GM21619 (cell line): ENCODE measurements around the gene ALDH1L2.
"Not testable (repeated sequence)": the region's sequence is repeated elsewhere in the genome, so short reads cannot be mapped to it uniquely, and the experiment has no call there.

Experiments used
- ATAC-seq: cut with Tn5 transposase; IDR thresholded peaks from one replicate; pipeline ENCODE4 v1.9.1; 2021; ENCODE audit not compliant: unreplicated experiment

The ALDH1L2 gene

DNA sequence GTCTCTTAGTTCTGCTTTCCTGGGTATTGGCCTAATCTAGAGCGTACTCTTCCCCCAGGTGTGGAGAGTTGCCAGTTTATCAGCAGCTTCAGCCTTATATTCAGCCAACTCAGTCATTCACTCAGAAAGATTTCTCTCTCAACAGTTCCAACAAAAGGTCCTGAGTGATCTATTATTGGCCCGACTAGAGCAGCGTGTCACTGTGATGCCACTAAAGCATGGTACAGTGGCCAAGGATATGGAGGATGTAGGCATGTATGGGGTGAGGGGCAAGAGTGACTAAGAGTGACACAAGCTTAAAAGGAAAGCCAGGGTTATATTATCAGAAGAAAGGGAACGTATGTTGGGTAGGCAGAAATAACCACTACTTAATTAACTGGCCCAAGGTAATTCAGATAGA lies 93.3 kb downstream of the ALDH1L2 start:
- no peak for ATAC-seq

DNA sequence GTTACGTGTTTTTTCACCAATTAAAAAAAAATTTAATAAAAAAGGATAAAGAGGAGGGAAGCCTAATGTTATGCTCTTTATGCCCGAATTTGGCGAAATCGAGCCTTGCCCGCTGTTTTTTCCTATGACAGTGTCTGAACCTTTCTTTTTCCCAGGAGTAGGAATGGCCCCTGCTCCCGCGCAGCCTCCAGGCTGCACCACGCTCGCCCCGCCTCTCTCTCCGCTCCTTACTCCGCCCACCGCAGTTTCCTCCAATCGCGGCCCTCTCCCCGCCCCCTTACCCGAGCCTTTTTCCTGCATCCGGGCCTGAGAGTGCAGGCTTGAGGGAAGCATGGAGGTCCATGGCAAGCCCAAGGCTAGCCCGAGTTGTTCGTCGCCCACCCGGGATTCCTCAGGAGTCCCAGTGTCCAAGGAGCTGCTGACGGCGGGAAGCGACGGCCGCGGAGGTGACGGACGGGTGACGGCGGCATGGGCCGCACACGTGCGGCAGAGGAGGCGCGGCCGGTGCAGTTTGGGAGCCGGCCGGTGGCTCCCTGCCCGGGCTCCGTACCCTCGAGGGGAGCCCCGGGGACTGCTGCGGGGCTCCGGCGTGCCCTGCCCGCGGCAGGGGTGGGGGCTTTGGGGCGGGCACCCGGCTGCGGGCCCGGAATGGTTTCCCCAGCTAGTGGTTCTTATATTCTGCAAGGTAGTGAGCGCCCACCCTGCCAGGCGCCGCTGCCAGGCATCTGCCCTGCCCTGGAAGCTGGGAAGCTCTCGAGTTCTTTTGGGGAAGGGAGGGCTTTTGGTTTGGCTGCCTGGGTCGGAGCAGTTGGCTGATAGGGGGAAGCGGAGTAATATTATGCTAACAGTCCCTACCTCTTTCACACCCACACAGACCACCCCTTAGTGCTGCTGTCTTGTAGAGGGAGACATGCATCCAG lies 98.0 kb downstream of the ALDH1L2 start, which contains the start of gene NOPCHAP1:
NOPCHAP1 (plus strand) TSS at position 295 of the 920 bp plus-strand sequence; CDS start at position 332, 37 bp downstream.
- ATAC-seq = peak; percentile 97

DNA sequence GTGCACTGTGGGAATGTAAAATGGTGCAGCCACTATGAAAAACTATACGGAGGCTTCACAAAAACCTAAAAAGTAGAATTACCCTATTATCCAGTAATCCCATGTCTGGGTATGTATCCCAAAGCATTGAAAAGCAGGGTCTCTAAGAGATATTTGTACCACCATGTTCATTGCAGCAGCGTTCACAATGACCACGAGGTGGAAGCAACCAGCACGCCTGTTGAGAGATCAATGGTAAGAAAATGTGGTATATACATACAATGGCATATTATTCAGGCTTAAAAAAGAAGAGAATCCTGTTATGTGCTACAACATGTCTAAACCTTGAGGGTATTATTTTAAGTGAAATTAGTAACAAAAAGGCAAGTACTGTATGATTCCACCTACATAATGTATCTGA lies 99.1 kb downstream of the ALDH1L2 start:
- ATAC-seq = no peak

DNA sequence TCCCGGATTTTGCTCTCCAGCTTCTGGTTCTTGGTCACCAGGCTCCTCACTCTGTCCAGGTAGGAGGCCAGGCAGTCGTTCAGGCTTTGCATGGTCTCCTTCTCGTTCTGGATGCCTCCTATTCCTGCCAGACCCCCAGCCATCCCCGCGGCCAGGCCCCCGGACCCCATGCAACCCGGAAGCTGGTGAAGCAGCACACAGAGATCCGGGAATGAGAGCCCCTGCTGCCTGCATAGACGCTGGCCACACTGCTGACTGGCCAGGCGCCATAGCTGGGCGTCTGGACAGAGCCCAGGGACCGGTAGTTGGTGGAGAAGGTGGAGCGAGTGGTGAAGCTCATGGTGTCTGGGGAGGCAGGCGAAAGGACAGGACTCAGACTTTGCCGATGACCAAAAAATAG lies 106.6 kb downstream of the ALDH1L2 start:
- ATAC-seq = not testable (repeated sequence)

DNA sequence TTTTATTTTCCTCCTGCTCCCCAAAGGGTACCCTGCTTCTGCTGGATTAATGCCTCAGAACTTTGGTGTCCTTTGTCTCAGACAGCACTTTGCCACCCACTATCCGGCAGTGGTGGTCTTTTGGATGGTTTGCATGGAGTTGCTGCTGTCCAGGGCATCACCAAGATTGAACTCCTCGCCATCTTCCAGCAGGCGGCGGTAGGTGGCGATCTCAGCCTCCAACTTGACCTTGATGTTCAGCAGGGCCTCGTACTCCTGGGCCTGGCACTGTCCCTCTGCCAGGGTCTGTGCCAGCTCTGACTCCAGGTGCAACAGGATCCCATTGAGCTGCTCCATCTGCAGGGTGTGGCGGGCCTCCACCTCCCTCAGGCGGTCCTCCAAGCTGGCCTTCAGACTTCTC lies 107.6 kb downstream of the ALDH1L2 start:
- ATAC-seq = no peak

DNA sequence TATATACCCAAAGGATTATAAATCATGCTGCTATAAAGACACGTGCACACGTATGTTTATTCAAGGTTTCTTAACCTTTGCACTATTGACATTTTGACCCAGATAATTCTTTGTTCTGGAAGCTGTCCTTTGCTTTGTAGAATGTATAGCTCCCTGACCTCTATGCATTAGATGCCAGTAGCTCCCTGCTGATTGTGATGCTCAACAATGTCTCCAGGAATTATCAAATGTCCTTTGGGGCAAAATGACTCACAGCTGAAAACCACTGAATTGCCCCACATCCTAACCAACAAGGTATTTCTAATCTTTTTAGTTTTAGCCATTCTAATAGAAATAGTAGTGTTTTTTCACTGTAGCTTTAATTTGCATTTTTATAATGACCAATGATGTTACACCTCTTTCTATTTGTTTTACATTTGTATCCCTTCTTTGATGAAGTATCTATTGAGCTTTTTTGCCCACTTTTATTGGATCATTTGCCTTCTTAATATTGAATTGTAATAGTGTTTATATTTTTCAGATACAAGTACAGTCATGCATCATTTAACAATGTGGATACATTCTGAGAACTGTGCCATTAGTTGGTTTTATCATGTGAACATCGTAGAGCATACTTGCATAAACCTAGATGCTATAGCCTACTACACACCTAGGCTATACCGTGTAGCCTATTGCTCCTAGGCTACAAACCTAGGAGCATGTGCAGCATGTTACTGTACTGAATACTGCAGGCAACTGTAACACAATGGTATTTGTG lies 108.5 kb downstream of the ALDH1L2 start:
- no peak for ATAC-seq

DNA sequence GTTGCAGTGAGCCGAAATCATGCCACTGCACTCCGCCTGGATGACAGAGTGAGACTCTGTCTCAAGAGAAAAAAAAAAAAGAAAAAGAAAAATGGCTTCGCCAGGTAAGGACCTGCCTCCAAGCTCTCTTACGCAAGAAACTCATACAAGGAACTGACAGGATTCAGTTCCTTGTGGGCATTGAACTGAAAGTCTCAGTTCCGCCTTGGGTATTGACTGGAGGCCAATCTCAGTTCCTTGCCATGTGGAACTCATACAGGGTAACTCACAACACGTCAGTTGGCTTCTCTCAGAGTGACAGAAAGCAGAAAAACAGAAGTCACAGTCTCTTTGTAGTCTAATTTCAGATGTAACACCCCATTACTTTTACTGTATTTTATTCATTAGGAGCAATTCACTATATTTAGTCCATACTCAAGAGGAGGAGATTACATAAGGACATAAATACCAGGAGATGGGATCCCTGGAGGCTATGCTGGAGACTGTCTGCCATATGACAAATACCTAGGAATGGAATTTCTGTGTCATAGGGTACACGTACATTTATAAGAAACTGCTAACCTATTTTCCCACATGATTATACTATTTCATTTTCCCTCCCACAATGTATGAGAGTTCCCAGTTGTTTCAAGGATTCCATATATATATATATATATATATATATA lies 109.5 kb downstream of the ALDH1L2 start:
- peak; percentile 95 for ATAC-seq

DNA sequence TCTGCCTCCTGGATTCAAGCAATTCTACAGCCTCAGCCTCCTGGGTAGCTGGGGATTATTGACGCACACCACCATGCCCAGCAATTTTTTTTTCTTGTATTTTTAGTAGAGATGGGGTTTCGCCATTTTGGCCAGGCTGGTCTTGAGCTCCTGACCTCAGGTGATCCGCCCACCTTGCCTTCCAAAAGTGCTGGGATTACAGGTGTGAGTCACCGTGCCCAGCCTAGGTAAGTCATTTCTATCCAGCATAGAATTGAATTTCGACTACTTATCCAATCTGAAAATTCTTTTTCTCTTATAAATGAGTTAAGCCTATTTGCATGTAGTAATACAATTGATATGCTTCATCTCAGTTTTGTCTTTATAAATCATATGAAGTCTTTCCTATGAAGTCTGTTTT lies 111.0 kb downstream of the ALDH1L2 start:
- ATAC-seq = no peak

DNA sequence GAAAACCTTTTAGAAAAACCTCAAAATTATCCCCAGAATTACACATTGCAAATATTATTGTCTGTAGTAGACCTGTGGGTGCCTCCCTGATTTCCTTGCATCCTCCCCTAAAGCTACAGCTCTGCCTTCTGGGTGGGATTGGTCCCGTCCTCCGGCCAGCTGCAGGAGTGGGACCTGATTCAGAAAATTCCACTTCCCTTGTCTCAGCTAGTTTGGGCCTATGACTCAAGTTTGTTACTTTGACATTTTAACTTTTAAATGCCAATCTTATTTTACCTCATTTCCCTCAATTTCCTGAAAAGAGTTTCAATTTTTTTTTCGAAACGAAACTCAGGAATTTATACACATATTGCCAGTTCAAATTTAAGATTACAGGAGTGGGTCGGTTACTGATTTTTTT lies 113.0 kb downstream of the ALDH1L2 start:
- ATAC-seq = no peak
